GM19351 (cell line): Measurements from ENCODE around the gene TSPAN32.

Source experiments
- ATAC-seq: cut with Tn5 transposase; IDR thresholded peaks from one replicate; pipeline ENCODE4 v1.9.1; 2021; ENCODE audit warnings: mild to moderate bottlenecking, moderate library complexity; ENCODE audit not compliant: unreplicated experiment

The TSPAN32 gene

DNA sequence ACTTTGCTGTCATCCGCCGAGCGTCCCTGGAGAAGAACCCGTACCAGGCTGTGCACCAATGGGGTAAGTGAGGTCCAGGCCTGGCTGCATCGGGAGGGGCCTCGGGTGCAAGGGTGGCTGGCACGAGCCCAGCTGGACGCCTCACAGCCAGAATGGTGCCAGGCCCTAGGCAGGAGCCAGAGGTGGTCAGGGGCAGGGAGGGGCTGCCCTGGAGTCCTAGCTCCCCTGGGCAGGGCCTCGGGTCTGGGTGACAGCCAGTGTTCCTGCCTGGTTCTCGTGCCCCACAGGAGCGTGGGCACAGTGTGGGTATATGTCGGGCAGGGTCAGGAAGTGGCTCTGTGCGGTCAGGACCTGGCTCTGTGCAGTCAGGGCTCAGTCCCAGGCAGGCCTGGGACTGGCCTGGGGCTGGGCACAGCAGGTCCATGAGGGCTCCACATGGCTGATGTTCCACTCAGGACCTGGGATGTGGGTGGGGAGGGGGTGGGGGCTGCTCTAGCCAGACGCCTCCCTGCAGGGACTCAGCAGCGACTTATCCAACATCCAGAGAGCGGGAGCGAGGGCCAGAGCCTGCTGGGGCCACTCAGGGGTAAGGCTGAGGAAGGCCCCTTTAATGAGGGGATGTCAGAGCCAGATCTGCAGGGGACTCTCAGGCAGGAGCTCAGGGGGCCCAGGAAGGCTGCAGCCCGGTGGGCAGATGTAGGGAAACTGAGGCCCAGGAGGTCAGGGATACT, 1.2 kb downstream of the TSPAN32 start:
- ATAC-seq = no peak

DNA sequence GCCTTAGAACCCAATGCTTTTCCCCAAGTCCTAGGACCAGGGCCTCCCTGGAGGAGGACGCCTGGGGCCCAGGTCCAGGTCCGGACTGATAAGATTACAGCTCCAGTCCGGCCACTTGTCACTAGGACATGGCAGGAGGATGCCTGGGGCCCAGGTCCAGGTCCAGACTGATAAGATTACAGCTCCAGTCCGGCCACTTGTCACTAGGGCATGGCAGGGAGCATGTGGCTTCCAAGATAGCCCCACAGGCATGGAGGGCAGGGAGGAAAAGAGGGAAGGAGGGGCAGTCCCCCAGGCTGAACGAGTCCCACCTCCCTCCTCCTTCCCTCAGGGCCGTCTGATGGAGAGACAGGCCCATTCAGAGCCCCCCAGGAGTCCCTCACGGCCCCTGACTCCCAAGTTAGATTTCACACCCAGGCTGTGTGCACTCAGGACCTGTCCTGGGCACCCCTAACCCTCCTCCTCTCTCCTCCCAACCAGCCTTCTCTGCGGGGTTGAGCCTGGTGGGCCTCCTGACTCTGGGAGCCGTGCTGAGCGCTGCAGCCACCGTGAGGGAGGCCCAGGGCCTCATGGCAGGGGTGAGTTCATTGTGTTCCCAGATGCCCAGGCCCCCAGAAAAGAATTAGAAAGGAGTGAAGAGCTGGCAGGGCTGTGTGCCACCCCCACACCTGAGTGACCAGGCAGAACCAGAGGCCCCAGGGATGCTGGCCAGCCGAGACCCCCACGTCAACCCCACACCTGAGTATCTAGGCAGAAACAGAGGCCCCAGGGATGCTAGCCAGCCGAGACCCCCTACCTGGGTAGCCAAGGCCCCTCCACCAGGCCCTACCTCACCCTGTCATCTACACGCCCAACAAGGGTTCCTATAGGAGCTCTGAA, 2.1 kb downstream of the TSPAN32 start:
- no peak for ATAC-seq

DNA sequence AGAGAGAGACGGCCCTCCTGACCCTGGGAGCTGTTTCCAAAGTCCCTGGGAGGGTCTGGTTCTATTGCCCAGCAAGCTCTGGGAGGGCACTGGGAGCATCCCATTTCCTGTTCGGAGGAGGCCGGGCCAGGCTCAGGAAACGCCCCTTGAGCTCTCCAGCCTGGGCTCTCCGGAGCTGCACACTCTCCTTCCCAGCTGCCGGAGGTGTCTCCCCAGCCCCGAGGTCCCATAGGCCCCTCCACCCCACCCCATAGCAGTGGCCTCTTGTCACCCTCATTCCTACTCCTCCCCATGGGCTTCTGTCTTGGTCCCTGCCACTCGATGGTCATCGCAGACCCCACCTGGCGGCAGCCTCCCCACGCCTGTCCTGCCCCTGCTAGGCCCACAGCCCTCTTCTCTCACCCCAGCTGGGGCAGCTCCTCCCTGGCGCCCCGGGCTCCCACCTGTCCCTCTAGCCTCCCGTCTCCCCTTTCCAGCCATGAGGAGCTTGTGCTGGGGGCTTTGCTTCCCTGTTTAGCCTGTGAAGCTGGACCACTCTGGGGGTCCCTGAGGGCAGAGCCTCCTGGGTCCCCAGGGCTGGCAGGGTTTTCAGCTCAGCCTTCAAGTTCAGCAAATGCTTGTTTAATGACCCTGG, 2.8 kb downstream of the TSPAN32 start:
- ATAC-seq = no peak

DNA sequence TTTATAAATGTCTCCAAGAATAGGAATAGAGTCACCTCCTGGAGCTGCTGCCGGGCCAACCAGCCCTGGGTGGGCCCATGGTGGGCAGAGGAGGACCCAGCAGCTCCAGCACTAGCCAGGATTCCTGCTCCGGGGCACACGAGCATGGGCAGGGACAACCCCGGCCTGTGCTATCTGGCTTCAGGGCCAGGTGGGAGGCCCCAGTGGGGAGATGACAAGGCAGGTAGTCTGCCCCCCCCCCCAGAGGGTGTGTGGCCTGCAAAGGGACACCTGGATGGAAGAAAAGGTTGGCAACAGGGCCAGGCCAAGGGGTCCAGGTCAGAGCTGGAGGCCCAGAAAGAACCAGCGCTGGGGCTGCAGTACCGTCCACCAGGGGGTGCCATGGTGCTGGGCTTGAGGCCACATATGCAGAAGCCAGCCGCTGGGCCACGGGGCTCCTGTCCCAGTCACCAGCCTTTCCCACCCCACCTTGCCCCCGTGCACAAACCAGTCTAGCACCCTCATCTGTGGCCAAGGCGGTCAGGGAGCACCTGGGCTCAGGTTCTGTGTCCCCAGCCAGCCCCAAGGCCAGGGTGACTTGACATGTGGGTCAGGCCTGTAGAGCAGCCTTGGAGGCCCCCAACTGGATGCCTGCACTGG, 3.4 kb downstream of the TSPAN32 start:
- ATAC-seq = peak; percentile 67

DNA sequence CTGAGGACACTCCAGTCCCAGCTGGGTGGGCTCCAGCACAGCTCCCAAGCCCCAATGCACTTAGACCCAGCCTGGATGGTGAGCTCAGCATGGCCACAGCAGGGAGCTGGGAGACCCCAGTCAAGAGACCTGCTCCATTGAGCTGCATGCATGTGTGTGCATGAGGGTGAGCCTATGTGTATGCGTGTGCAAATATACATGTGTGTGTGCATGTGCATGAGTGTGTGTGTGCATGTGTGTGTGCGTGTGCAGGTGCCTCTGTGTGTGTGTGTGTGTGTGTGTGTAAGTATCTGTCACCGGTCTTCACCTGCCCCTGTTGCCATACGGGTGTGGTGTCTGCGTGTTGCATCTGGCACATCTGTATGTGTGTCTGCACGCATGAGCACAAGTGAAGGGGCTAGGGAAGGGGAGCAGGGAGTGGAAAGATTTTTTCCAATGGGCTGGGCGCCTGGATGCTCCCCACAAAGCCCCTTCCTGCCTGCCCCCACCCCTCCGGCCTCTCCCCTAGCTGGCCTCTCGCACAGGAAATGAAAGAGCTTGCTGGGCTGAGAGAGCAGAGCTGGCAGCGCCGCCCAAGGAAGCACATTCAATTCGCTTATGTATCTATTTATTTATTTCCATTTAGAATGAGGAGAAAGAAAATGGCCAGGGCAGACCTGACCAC, 4.1 kb downstream of the TSPAN32 start:
- no peak for ATAC-seq

DNA sequence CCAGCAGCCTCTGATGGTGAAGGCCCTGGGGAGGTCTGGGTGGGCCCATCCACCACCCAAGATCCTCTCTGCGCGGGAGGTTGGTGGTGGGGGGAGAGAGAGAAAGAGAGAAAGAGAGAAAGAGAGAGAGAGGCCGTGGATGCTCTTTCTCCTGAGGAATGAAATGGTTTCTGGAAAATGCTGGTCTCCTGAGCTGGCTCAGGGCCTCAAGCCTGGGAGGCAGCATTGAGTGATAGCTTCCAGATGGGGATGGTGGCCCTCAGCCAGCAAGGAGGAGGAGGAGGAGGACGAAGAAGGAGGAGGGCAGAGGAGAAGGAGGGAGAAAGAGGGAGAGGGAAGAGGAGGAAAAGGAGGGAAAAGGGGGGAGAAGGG, 4.6 kb downstream of the TSPAN32 start:
- ATAC-seq = no peak

DNA sequence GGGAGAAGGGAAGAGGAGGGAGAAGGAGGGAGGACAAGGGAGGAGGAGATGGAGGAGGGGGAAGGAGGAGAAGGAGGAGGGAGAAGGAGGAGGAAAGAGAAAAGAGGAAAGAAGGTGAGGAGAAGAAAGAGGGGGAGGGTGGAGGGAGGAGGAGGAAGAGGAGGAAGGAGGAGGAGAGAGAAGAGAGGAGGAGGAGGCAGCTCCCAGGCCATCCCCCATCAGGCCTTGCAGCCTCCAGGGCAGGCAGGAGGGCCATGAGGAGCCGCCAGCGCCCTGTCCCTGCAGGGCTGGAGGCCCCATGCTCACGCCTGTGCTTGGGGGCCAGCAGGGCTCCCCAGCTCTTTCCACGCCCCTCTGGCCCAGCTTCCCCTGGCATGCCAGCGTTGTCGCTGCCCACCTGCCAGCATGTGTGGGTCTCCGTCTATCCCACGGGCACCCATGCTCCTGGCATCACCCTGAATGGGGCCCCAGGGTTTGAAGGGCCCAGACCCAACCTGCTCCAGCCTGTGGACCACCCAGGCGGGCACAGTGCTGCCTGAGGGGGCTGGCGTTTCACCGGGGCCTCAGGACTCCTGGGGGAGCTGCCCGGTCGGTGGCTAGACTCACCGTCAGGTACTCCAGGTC, 5.2 kb downstream of the TSPAN32 start:
- ATAC-seq = no peak

DNA sequence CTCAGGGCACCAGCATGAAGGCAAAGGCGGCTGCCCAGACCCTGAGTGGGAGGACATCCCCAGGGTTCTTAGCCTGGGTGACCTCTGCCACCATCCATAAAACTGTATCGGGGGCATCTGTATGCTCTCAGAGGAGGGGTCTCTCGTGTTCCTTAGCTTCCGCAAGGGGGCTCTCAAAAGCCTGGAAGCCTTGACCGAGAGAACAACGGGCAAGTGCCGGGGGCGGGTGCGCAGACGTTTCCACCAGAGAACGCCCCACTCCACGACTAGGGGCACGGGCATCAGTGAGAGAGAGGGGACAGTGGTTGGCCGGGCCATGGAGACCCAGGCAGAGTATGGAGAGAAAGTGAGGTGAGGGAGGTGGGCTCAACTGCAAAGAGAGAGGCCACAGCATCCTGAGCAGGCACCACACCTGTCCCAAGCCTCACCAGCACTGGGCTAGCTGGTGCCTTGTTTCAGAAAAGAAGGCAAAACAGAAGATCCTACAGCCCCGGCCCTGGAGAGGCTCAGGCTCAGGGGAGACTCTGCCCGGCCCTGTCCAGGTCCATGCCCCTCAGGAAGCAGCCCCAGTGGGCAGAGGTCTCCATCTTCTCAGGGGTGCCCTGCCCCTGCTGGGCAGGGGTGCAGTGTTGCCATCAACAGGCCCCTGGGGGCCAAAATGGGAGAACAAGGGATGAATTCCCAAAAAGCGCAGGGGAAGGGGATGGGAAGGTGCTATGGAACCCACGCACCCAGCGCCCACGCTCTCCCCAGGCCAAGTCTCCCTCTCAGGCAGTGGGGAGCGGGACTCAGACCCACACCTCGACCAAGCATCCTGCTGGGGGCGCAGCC, 5.9 kb downstream of the TSPAN32 start:
- no peak for ATAC-seq

DNA sequence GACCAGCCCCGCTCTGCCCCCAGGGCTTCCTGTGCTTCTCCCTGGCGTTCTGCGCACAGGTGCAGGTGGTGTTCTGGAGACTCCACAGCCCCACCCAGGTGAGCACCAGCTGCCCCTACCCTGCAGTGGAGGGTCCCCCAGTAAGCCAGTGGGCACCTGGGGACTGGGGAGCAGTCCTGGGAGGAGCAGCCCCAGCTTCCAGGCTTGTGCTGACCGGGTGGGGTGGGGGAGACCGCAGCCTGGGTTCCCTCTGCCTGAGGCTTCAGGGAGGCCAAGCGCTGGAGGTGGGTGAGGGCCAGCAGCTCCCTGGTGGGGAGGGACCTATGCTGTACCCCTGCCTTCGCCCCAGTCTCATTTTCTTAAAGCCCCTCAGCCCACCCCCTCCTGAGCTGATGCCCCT, 6.9 kb downstream of the TSPAN32 start:
- ATAC-seq = no peak

DNA sequence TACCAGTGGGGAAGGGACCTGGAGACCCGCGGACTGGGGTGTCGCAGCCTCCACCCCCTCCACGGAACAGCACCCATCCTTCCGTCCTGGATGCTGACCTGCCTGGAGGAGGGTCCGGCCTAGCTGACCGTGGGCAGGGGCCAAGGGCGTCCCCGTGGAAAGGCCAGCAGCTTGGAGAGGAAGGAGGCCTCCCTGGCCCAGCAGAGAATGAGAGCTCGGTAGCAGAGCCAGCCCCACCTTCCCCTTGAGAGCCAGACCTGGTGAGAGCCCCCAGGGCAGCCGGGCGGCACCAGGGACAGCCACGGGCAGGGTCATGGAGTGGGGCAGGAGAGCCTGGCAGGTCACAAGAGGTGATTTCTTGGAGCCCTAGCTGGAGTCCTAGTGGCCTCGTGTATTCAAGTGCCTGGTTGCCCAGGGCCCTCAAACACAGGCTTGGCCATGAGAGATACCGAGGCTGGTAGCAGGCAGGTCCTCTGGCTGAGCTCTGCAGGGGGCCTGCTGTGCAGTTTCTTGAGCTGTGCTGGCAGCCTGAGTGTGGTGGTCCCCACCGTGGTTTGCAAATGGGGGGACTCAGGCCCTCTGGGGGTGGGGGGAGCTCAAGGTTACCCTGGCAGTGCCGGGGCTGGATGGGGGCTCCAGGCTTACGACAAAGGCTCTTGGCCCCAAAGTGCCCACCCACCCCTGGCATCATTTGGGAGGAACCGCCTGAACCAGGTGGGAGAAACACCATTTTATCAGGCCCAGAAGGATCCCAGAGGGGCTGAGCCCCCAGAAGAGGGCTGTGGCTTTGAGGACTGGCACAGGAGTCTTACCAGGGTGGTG, 7.6 kb downstream of the TSPAN32 start:
- ATAC-seq = no peak

DNA sequence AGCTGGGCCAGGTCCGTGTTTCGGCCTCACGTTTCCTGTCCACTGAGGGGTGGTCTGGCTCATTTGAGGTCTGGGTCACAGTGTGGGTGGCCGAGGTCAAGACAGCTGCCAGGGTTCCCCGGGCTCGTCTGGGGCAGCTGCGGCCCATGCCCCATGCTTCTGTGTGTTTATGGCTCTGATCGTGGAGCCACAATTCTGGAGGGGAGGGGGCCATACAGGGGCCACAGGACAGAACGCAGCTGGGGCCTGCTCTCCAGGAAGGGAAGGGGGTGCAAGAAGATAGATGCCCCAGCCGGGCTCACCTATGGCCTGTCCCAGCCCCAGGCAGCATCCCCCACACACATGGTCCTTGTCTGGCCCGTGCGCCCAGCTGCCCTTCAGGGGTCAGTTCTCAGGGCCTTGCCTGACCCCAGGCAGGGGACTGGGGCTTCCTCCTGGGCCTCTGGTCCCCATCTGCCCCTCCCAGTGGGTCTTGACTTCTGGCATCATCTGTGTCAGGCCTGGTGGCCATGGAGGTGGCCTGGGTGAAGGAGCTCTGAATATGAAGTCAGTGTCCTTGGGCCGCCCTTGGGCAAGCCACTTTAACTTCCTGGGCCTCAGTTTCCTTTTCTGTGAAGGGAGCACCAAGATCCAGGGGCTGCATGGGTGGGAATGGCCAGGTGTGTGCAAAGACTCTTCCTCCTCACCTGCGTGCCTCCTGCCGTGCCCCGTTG, 8.4 kb downstream of the TSPAN32 start:
- ATAC-seq = no peak

DNA sequence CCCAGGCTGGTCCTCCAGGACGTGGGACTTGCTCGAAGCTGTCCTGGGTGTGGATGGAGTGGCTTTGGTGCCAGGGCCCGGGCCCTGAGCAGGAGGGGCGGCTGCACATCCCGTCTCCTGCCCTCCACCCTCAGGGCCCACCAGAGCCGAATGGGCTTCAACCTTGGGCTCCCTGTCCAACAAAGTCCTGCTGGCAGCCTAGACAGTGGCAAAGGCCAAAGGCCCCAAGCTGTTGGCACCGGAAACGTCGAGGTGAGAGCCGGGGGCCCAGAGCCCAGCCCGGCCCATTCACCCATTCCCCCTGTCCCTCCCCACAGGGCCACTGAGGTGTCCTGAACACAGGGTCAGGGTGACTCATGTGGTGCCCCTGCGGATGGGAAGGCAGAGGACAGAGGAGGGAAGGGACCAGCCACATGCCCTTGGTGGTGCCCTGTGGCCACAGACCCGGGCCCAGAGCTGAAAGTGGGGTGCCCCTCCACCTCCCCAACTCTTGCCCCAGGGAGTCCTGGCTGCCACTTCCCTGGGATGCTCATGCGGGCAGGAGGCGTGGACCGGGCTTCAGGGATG, 9.1 kb downstream of the TSPAN32 start:
- ATAC-seq = no peak

DNA sequence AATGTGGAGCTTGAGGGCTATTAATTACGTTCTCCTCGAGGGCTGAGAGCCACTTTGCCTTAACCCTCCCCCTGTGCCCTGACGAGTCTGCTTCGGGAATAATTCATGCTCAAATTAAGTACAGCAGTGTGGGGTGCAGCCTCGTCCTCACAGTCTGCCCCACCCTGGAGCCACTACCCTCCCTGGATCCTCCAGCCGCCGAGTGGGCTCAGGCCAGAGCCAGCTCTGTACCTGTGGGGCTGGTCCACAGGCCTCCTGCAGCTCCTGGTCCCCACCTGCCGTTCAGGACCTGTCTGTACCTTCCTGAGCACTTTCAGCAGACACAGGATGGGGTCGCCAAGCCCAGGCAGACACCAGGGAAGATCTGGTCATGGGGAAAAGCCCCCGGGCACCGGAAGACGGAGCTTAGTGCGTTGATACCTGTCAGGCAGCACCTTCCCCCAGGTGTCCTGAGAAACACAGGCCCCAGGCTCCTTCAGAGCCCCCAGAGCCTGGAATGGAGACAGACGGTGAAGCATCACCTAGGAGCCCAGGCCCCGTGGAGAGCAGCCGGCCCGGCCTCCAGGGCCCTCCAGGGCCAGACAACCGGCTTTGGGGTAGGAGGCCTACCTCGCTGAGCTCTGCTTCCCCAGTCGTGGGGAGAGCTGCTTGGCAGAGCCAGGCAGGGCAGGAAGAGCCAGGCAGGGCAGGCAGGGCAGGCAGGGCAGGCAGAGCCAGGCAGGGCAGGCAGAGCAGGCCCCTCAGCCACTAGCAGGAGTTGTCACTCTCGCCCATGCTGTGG, 9.7 kb downstream of the TSPAN32 start:
- no peak for ATAC-seq

DNA sequence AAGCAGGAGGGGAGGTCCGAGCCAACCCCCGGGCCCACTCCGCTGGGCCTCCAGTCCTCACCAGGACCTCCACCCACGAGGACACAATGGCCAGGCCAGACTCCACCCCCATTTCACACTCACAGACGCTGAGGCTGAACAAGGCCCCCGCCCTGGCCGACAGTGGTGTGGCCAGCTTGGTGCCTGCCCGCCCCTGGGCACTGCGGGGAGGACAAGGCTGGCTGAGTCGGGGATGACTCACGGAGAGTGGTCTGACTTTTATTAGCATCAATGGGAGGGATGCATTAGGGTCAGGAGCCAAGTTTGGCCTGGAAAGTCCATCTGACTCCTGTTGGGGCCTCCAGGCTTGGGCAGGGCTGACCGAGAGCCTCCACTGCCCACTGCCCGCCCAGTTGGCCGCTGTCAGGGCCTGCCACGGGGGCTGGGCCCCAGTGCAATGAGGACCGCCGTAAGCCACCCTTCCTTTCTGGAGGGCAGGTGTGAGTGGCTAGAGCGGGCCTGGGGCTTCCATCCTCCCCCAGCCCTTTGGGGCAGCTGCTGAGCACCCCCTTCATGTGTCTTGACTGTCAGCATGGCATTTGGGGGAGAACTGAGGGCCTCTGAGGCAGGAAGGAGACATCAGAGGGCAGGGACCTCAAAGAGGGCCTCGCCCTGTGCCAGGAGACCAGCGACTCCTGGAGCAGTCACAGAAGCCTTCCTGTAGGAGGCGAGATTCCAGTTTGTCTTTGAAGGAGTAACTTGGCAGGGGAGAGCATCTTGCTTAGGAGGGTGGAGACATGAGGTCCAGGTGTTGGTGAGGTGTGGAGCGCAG, 10.6 kb downstream of the TSPAN32 start:
- no peak for ATAC-seq

DNA sequence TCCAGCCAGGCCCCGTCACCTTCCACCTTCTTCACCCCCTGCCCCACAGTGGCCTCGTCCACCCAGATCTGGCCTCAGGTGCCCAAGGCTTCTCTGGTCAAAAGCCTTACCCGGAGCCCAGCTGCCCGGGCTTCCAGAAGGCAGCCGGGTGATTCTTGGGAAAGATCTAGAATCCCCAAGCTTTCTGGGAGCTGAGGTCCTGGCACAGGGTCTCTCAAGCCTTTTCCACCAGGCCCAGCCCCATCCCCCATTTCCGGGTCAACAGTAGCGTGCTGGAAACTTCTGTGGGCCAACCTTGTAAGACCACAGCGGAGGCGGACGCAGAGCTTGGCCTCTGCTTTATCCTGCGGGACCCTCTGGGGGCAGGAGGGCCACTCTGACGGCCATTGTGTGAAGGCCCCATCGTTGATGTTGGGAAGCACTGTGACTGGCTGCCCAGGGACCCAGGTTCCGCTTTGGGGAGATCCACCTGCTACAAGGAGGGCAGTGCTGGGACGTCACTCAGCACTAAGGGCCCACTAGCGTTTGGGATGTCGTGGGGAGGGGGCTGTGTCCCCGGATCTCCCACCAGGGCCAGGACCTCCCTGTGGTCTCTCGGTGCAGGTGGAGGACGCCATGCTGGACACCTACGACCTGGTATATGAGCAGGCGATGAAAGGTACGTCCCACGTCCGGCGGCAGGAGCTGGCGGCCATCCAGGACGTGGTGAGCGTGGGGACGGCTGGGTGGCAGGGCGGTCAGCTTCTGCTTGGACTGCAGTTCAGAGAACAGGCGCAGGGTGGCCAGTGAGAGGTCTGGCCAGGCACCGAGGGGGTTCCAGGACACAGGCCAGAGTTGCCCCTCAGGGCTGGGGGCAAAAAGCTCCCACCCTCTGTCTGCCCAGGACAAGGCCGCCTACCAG, 11.5 kb downstream of the TSPAN32 start:
- ATAC-seq = no peak
